DND-41 (cell line): Measurements from ENCODE around the gene UTP11.

Source experiments
- CTCF ChIP-seq: IDR thresholded peaks from 2 replicates; pipeline ENCODE4 v1.5.1; 2012; ENCODE audit warnings: borderline replicate concordance, low read length, moderate library complexity, mild to moderate bottlenecking; ENCODE audit not compliant: poor library complexity, severe bottlenecking; ENCODE audit errors: extremely low read depth
- EZH2 ChIP-seq: IDR thresholded peaks from 3 replicates; pipeline ENCODE4 v1.6.1; 2012; ENCODE audit warnings: borderline replicate concordance, low read depth, mild to moderate bottlenecking, moderate library complexity, low read length, inconsistent platforms; ENCODE audit not compliant: severe bottlenecking

- TF ChIP-seq CTCF, result no peak
- TF ChIP-seq EZH2, result no peak
Observed at GRCh38 chr1:37974567-37974966, 38.0 kb upstream of the UTP11 start.
